GM18508 (cell line): ENCODE data around the gene ELP2.

Experiments
- ATAC-seq: cut with Tn5 transposase; IDR thresholded peaks from one replicate; pipeline ENCODE4 v1.9.1; 2021; ENCODE audit warnings: moderate number of reproducible peaks; ENCODE audit not compliant: insufficient read depth, unreplicated experiment

Gene ELP2

GRCh38 chr18:36120297-36120696 is 9.4 kb upstream of the ELP2 start:
- no peak for ATAC-seq

GRCh38 chr18:36124841-36125240 is 4.9 kb upstream of the ELP2 start:
- ATAC-seq, result no peak

GRCh38 chr18:36126668-36127067 is 3.0 kb upstream of the ELP2 start:
- no peak for ATAC-seq

DNA sequence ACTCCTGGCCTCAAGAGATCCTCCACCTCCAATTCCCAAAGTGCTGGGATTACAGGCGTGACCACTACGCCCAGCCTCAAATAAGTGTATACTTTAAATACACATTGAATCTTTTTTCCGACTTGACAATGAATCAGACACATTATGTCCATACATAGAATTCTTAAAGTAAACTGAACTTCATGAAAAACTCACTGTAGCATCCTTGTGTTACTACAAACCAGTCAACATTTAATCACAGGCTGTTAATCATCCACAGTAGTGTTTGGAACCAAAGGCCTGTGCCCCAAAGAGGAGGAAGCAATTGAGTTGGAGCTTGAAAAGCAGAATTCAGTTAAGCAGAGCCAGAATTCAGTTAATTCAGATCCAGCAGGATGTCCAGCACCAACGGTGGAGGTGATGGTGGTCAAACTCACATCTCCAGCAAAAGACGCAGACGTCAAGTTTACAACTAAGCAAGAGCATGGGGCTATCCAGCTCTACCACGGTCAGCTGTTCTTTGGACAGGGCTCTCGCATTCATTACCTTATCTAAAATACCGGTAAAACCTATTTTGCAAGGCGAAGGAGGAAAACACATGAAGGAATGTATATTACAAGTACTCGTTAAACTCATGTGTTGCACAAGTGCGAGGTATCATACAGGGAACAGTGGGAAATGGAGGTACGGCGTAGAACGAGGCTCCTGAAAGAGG is 1.7 kb upstream of the ELP2 start:
- ATAC-seq, result no peak

DNA sequence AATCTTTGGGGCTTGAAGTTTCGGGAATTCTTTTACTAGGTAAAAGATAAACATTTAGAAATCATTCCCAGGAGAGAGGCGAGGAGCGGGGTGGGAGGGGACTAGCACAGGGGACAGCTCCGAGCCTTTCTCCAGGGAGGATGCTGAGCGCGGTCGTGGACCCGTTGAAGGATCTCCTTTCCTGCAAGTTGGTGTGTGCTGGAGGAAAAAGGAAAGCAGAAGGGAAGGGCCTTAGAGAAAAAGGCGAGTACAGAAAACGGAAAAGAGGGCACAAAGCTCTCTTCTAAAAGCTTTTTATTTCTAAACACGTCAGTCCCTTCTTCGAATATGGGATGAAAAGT is 1.2 kb upstream of the ELP2 start:
- ATAC-seq, result no peak

DNA sequence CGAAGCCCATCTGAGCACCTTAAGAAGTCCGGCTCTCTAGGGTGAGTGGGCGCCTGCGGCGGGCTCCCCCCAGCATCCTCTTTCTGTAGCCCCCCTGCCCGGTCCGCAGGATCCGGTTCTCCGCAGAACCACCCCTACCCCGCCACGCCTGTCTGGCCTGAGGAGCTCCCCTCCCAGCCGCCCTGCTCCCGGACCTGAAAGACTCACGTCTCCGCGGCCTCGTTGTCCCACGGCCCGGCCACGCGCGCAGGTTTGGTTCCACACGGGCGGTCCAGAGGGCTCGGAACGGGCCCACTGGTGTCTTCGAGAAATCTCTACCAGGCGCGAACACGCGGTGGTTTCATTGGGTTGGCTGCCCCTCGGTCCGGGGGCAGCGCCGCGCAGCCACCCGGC is 796 bp upstream of the ELP2 start:
- peak; percentile 0 for ATAC-seq

- ATAC-seq, result peak; percentile 10
Observed at GRCh38 chr18:36130039-36130831, 536 bp downstream of the ELP2 start.

GRCh38 chr18:36130883-36131653 is 1.4 kb downstream of the ELP2 start:
- no peak for ATAC-seq

- no peak for ATAC-seq
Observed at GRCh38 chr18:36131692-36132483, 2.2 kb downstream of the ELP2 start.

DNA sequence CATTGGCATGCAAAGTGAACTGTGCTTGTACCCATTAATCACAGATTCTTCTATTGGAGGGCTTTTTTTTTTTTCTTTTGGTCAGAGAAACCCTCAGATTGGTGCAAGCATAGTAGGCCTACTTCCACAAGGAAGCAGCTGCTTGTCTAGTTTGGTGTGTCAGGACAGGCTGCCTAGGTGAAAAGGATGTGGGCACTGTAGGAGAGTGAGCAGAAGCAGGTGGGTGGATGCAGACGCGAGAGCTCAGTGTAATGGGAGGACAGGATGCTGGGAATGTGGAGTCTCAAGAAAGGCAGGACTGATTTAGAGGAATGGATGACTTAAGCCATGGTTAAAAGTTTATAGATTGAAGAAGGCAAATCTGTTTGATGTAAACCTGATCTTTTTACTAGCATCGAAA is 3.1 kb downstream of the ELP2 start:
- no peak for ATAC-seq

DNA sequence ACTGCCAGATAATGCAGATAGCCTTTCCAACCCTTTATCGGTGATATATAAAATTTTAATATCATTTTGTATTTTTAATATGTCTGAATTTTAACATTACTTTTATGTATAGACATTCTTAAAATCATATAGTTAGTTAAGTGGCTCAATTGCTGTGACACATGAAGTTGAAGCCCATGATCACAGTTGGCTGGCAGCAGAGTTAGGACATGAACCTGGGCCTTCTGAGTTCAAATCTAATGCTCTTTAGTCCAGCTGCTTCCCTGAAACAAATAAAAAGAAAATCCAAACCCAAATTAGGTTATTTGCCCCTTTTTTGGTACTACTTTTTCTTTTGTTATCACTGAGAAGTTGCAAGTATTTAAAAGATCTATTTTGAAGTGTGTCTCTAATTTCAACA is 5.6 kb downstream of the ELP2 start:
- no peak for ATAC-seq

GRCh38 chr18:36139245-36139644 is 9.5 kb downstream of the ELP2 start:
- no peak for ATAC-seq

- no peak for ATAC-seq
Observed at GRCh38 chr18:36141576-36141975, 11.9 kb downstream of the ELP2 start.

DNA sequence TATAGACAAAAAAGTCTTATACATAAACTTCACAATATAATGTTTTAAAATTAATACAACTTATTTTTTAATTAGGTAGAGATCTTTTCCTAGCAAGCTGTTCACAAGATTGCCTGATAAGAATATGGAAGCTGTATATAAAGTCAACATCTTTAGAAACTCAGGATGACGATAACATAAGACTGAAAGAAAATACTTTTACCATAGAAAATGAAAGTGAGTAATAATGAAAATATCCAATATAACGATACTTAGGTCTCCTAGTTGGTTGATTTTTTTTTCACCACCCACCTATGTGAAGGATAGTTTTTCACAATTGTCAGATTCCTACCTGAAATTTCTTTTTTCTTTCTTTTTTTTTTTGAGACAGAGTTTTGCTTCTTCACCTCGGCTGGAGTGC is 13.1 kb downstream of the ELP2 start:
- ATAC-seq, result no peak

GRCh38 chr18:36143391-36143790 is 13.7 kb downstream of the ELP2 start:
- no peak for ATAC-seq

- ATAC-seq, result peak; percentile 89
Observed at GRCh38 chr18:36149514-36150289, 20.0 kb downstream of the ELP2 start.

DNA sequence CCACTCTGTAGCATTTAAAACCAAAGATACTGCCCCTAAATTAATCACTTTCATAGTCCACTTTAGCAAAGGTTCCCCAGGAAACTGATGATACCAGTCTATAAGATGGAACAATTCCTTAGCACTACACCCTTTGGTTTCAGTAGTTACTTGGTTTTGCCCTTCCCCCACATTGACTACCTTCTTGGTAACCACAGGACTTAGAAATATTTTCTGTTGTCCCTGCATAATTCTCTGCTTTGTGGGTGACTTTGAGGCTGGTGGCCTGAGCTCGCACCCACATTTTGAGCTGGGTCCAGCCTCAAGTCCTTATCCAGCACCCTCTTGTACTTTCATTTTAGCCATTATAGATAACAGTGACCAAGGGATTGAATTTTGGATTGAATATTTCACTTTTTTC is 23.1 kb downstream of the ELP2 start:
- no peak for ATAC-seq

GRCh38 chr18:36153203-36153602 is 23.5 kb downstream of the ELP2 start:
- ATAC-seq, result no peak

- no peak for ATAC-seq
Observed at GRCh38 chr18:36153771-36154170, 24.1 kb downstream of the ELP2 start.
